Stimulated activated CD8-positive, alpha-beta memory T cell treated with anti-CD3 and anti-CD28 coated beads, Interleukin-15, amount 100 ng/mL, for 1 hour (primary cell): Measurements from ENCODE around the gene SULT1A2.
"Not testable (repeated sequence)": the region's sequence is repeated elsewhere in the genome, so short reads cannot be mapped to it uniquely, and the experiment has no call there.

Experiments
- DNase-seq: peaks from one replicate; pipeline ENCODE4 v3.0.0-alpha.2; 2020; ENCODE audit warnings: low read depth

SULT1A2 gene

DNA sequence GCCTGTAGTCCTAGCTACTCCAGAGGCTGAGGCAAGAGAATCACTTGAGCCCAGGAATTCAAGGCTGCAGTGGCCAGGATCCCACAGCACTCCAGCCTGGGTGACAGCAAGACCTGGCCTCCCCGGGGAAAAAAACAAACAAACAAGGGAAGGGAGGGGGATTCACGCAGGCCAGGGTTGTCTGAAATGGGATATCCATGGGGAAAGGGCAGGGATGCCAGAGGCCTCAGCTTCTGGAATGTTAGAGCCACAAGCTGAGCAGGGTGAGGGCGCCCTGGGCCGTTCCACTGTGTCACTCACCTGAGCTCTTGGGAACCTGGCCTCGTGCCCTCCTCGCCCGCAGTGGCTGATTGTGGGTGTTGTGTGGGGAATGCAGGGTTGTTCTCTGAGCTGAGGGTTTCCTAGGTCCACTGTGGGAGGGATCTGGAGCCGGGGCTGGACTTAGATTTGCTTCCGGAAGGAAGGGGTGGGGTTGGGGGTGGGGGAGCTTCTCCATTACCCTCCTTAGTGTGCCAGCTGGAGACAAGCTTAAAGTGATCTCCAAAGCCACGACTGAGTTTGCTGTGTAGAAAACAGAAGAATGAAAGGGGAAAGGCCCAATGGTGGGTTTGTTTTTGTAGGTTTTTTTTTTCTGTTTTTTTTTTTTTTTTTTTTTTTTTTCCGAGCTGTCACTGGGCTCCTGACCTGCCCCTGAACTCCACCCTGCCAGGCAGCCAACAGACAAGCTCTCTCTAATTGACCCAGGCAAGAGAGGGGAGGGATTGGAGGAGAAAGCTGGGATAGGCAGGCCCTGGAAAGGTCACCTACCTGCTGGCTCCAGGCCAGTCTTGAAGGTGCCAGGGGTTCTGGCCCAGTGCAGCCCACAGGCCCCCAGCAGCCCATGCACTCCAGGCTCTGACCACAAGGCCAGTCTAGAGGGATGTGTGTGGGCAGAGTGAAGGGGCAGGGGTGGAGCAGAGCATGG lies 13.1 kb upstream of the SULT1A2 start, which contains the start of gene SULT1A1:
Gene SULT1A1, minus strand, starts transcription at position 414 of the 964 bp plus-strand sequence. CDS start 1,189 bp downstream, outside the sequence.
- DNase-seq: no peak

- DNase-seq: not testable (repeated sequence)
Observed at GRCh38 chr16:28608867-28609596, 12.2 kb upstream of the SULT1A2 start.

GRCh38 chr16:28608496-28608808 lies 11.6 kb upstream of the SULT1A2 start:
- not testable (repeated sequence) for DNase-seq

DNA sequence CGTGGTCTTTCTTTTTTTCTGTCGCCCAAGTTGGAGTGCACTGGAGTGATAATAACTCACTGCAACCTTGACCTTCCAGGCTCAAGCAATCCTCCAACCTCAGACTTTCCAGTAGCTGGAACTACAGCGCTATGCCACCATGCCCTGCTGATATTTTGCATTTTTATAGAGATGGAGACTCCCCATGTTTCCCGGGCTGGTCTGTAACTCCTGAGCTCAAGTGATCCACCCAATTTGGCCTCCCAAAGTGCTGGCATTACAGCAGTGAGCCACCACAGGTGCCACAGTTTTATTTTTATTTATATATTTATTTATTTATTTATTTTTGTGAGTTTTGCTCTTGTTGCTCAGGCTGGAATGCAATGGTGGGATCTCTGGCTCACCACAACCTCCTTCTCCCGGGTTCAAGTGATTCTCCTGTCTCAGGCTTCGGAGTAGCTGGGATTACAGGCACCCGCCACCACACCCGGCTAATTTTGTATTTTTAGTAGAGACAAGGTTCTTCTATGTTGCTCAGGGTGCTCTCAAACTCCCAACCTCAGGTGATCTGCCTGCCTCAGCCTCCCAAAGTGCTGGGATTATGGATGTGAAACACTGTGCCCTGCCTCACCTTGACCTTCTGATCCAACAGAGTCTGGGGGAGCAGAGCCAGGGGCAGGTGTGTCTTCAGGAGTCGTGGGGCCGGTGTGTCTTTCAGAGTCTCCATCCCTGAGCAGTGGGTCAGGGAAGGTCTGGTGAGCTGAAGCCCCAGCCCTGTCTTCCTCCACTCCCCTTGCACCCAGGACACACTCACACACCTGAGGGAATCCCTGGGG lies 11.0 kb upstream of the SULT1A2 start:
- DNase-seq: not testable (repeated sequence)

DNA sequence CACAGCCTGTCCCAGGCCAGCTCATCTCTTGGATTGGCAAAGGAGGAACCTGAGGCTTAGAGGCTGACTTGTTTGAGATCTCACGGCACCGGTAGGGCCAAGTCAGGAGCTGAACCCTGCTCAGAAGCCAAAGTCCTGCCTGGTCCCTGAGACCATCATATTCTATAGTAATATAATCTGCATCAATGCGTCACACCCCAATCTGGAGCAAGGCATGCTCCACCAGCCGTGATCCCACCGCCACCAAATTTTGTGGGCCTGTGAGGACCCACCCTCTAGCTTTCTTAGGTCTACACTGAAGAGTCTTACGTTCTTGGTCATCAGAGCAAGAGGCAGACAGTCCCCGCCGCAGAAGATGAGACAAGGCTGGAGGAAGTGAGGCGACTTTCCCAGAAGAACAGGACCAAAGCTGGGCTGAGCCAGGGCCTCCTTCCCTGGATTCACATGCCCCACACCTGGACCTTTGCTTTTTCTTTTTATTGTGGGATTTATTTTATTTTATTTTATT lies 10.3 kb upstream of the SULT1A2 start:
- no peak for DNase-seq

DNA sequence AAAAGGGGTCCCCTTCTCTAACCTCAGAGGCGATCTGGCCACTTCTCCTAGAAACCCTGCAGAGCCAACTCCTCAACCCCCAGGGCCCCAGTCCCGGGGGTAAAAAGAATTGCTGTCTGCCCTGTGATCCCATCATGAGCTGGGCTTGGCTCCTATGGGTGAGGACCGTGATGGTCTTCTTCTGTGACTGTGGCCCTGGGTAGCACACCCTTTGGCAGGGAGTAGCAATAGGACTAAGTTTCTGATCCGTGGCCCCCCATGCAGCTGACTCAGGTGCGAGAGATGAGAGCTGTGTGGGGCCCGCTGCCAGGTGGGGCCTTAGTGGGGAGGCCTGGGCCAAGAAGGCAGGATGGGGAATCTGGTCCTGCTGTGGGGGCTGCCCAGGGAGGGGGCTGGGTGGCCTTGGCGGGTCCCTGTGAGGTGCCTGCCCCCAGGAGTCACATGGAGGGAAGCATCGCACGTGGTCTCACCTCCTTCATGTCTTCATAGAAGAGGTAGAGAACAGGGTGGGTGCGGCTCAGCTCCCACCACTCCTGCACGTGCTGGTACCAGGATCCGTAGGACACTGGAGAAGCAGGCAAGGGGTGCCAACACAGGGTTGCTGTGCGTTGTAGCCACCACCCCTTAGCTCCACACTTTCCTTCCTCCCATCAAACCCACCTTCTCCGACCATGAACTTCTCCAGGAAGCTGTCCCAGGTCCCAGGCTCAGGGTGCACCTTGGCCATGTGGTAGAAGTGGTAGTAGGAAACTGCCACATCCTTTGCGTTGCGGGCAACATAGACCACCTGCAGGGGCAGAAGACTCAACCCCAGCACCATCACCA lies 9.7 kb upstream of the SULT1A2 start:
- DNase-seq: no peak

DNA sequence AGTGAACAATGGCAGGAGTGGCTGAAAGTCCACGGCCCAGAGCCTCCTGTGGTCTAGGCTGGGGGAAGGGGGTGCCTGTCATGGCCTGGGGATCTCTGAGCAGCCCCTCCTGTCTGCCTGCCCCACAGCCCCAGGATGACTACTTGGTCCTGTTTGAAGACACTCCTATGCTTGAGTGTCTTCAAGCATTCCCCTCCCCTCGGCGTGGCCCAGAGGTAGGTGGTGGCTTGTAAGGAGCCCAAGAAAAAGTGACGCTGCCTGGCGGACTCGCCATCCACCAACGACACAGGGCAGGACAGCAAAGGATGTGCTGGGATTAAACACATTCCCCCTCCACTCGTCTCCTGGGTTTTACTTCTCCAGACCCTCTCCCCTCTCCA lies 7.3 kb upstream of the SULT1A2 start:
- no peak for DNase-seq

DNA sequence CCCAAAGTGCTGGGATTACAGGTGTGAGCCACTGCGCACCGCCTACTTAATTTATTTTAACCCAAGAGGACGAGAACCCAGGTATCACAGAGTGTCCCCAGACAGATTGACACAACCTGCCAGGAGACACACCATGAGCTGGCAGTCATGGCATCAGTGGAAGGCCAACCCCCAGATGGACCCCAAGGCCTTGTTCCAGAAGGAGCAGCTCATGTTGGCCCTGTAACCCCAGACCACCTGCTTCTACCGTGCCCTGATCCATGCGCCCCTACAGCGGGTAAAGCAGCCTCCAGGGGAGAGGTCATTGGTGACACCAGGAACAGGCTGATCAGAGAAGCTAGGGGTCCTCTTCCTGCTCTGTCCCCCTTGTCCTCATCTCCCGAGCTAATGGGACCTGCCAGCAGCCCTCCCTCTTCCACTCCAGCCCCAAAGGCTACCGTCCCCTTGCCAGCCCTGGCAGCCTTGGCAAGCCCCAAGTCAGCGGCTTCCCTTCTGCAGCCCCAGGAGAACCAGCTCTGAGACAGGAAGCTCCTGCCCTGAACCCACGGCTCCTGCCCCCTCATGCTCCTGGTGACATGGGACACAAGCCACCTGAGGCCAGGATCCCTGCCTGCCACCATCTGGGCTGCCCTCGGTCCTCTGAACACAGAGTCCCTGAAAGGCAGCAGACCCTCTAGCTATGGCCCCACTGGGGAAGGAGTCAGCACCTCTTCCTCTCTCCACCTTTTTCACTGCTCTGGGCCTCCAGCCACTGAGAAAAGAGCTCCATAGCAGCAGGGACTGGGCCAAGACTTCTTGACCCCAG lies 6.7 kb upstream of the SULT1A2 start:
- DNase-seq: no peak

- DNase-seq: no peak
Observed at GRCh38 chr16:28602529-28602928, 5.7 kb upstream of the SULT1A2 start.

- DNase-seq: not testable (repeated sequence)
Observed at GRCh38 chr16:28602062-28602461, 5.2 kb upstream of the SULT1A2 start.

DNA sequence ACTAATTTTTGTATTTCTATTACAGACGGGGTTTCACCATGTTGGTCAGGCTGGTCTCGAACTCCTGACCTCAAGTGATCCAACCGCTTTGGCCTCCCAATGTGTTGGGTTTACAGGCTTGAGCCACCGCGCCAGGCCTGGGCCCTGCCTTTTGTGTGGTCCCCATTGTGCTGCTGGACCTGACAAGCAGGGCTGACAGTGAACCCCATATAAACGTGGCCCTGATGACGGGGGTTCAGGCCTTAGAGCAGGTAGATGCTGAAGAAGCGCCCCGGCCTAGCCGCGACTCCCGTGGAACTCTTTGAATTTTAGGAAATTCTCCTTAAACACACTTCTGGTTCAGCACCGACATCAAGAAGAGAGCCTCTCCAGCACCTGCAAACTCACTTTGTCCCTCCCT lies 4.7 kb upstream of the SULT1A2 start:
- DNase-seq: not testable (repeated sequence)

DNA sequence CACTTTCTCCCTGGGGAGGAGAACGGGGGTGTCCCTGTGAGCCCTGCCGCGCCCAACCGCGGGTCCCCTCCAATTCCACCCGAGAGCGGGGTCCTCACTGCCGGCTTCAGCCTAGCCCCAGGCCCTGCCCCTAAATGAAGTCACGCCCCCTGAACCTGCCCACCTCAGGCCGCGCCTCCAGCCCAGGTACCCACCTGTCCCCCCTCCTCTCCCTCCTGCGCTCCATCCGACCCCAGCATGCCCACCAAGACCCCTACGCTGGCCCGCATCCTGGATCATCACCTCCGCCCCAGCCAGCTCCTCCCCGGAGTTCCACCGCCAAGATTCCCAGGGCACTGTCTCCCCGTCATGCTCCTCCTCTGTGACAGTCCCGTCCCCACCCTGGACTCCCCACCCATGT lies 4.1 kb upstream of the SULT1A2 start:
- DNase-seq: not testable (repeated sequence)

DNA sequence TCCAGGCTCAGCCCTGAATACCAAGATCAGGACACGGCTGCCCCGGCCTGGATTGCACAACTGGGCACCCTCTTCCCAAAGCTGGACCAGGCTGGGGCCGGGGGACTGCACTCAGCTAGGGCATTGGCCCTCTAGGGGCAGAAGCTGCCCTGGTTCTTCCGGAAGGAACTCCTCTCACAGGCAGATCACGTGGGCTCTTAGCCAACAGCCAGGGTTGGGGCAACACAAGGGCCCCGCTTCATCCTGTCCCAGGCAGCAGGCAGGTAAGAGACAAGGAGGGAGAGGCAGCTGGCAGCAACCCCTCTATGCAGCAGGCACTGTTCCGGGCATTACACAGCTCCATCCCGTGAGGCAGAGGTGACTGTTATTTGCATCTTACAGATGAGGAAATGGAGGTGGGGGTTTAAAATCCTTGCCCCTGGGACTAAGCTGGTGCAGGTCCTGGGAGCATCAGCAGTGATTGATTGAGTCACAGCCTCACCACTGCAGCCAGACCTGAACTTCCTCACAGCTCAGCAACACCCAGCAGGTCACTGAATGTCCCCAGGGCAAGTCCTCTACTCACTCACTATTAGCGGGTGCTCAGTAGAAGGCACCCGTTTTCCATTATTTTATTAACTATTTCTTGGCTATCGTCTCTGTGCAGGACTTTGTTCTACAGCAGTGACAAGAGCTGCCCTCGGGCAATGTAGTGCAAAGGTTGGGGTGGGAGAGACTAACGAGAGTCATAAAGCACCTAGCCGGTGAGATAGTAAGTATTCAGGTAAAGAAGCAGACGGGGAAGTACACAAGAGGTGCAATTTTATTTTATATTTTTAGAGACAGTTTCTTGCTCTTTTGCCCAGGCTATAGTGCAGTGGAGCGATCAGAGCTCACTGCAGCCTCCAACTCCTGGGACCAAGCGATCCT lies 2.8 kb upstream of the SULT1A2 start:
- not testable (repeated sequence) for DNase-seq

- no peak for DNase-seq
Observed at GRCh38 chr16:28597692-28598261, 927 bp upstream of the SULT1A2 start.

DNA sequence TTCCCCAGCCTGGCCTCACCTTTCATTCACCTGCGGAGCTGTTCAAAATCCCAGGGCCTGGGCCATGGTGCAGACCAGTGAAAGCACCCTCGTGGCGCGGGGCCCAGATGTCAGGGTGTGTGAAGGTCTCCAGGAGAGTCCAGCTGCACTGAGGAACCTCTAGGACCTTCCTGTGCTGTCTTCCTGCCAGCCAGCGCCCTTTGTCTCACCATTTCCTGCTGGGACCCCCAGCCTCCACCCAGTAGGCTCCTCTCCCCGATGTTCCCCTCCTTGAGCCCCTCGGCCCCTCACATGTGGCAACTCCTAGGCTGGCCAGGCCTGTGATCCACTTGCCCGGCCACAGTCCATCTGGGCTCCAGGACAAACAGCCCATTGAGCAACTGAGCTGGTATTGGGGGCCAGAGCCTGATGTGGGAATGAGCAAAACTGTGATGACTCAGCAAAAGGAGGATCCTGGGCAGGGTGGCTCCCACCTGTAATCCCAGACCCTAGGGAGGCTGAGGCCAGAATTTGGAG lies 677 bp downstream of the SULT1A2 start:
- no peak for DNase-seq

DNA sequence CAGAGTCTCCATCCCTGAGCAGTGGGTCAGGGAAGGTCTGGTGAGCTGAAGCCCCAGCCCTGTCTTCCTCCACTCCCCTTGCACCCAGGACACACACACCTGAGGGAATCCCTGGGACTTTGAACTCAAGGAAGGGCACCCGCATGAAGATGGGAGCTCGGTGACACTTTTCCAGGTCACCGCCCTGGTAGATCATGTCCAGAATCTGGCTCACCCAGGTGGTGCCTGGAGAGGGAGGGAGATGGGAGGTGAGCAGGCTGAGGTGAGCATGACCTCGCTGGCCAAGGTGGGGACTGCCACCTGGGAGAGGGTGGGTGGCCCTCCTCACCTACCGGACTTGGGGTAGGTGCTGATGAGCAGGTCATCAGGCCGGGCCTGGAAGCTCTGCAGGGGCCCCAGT lies 1.4 kb downstream of the SULT1A2 start:
- DNase-seq: not testable (repeated sequence)

- no peak for DNase-seq
Observed at GRCh38 chr16:28592979-28593553, 3.8 kb downstream of the SULT1A2 start.

DNA sequence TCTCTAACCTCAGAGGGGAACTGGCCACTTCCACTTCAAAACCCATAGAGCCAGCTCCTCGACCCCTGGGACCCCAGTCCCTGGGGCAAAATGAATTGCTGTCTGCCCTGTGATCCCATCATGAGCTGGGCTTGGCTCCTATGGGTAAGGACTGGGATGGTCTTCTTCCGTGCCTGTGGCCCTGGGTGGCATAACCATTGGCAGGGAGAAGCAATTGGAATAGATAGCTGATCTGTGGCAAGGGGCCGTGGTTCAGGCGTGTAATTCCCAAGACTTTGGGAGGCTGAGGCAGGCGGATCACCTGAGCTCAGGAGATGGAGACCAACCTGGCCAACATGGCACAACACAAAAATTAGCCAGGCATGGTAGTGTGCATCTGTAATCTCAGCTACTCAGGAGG lies 4.3 kb downstream of the SULT1A2 start:
- DNase-seq: no peak
